HepG2 (cell line): ENCODE results near the gene MAGED4B.
"Not testable (repeated sequence)": the region's sequence is repeated elsewhere in the genome, so short reads cannot be mapped to it uniquely, and the experiment has no call there.

Source experiments
- BCL6 ChIP-seq: IDR thresholded peaks from 2 replicates; pipeline ENCODE4 v1.6.1; 2016; ENCODE audit warnings: missing genetic modification reagents, missing compliant biosample characterization
- CEBPB ChIP-seq: IDR thresholded peaks from 2 replicates; pipeline ENCODE4 v1.6.1; 2011; ENCODE audit warnings: low read depth, low read length, improper control_type of control experiment, borderline replicate concordance
- MAFK ChIP-seq, 2 experiments: IDR thresholded peaks in 1 of 2; conservative IDR thresholded peaks in 1 of 2; 2 replicates each; pipeline ENCODE4 v1.6.1; 2011; ENCODE audit warnings: improper control_type of control experiment in 2 of 2, low read length in 2 of 2
- MAX ChIP-seq: IDR thresholded peaks from 2 replicates; pipeline ENCODE4 v1.6.1; 2012; ENCODE audit warnings: inconsistent platforms
- MTA3 ChIP-seq: sonication (generic); formaldehyde crosslinking; IDR thresholded peaks from 2 replicates; pipeline ENCODE4 v1.4.0; 2020; ENCODE audit warnings: missing genetic modification reagents
- NR3C1 ChIP-seq: sonication (generic); formaldehyde crosslinking; IDR thresholded peaks from 2 replicates; pipeline ENCODE4 v1.4.0; 2020; ENCODE audit warnings: missing genetic modification reagents
- POLR2A ChIP-seq, 2 experiments: IDR thresholded peaks; 2 replicates each; pipeline ENCODE4 v1.6.1; 2011; ENCODE audit warnings: low read depth in 2 of 2, low read length in 2 of 2, mild to moderate bottlenecking in 1 of 2, moderate library complexity in 1 of 2; ENCODE audit not compliant: insufficient read depth in 1 of 2
- ZNF484 ChIP-seq: sonication (generic); formaldehyde crosslinking; IDR thresholded peaks from 2 replicates; pipeline ENCODE4 v1.5.1; 2020; ENCODE audit warnings: mild to moderate bottlenecking, low read depth, missing genetic modification reagents, borderline replicate concordance
- ZNF552 ChIP-seq: sonication (generic); formaldehyde crosslinking; IDR thresholded peaks from 2 replicates; pipeline ENCODE4 v1.9.0; 2022; ENCODE audit warnings: missing genetic modification reagents, mild to moderate bottlenecking, borderline replicate concordance

DNA sequence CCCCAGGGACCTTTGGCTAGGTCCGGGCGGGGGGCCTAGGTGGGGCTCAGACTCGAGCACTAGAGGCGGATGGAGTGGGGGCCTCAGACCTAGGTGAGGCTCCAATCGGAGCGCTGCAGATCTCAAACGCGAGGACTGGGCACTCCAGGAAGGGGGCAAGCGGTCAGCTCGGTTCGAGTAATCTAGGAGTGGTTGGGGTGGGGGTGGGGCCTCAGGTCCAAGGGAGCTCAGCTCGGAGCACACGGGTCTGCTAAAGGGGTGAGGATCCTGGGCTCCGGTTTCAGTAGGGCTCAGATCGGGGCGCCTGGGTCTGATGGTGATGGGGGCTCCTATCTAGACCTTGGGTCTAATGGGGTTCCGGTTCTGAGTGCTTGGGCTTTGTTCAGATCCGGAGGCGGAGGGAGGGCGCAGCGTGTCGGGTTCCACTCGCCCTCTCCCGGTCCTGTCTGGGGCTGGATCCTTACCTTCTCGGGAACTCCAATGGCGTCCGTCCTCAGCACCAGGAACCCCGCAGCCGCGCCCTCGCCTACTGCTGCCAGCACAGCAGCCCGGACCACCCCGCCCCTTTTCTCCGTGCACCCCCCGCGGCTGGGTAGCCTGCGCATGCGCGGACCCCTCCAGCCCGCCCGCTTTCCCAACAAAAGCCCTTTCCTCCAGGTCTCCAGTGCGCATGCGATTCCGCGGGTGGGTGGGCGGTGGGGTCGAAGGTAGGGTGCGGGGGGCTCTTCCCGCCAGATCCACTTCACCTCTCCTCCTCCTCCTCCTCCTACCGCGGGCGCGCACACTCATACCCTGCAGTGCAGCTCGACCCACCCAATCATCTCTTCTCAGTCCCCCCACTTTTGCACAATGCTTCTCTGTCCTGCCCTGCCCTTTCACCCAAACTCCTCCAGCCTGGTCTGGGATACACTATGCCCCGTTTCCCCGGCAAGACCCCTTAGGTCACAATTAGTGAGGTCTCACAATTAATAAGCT lies at the start of gene MAGED4B:
- not testable (repeated sequence) for TF ChIP-seq MTA3 (CRISPR knock-in tag); NR3C1 (CRISPR knock-in tag); CEBPB; MAFK (conservative IDR thresholded peaks at IDR 0.05 in 1 of 2, IDR thresholded peaks at IDR 0.05 in 1 of 2; ENCODE audit: low read length in 2 of 2); ZNF552 (CRISPR knock-in tag); ZNF484 (CRISPR knock-in tag); POLR2A (IDR thresholded peaks at IDR 0.05; ENCODE audit: insufficient read depth in 1 of 2, low read depth in 2 of 2, low read length in 2 of 2); MAX; BCL6
